HG03520 (cell line): ENCODE results near the gene PRG2.

Source experiments
- ATAC-seq: cut with Tn5 transposase; IDR thresholded peaks from one replicate; pipeline ENCODE4 v1.9.1; 2021; ENCODE audit warnings: mild to moderate bottlenecking, moderate library complexity; ENCODE audit not compliant: unreplicated experiment

PRG2 gene

GRCh38 chr11:57397394-57397990, 7.0 kb upstream of the PRG2 start:
- ATAC-seq = no peak

- ATAC-seq = no peak
Observed at GRCh38 chr11:57396744-57397143, 6.3 kb upstream of the PRG2 start.

- no peak for ATAC-seq
Observed at GRCh38 chr11:57395905-57396623, 5.6 kb upstream of the PRG2 start.

- ATAC-seq = no peak
Observed at GRCh38 chr11:57394203-57394965, 3.9 kb upstream of the PRG2 start.

DNA sequence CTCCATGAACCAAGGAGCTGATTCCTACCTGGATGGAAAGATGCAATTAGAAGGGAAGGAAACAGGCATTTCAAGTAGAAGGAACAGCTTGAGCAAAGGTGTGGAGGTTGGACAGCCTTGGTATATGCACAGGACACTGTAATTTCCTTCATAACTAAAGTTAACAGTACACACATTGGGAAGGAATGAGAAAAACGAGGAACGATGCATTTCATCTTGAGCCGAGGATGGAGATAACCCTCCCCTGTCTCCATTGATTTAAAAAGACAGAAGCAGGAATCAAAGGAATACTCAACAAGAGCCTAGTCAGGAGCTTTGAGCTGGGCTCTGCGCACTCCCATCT, 2.3 kb upstream of the PRG2 start:
- no peak for ATAC-seq

GRCh38 chr11:57392066-57392762, 1.8 kb upstream of the PRG2 start:
- no peak for ATAC-seq

GRCh38 chr11:57391539-57391938, 1.1 kb upstream of the PRG2 start:
- no peak for ATAC-seq

- no peak for ATAC-seq
Observed at GRCh38 chr11:57391111-57391510, 661 bp upstream of the PRG2 start.

- ATAC-seq = no peak
Observed at GRCh38 chr11:57387289-57388030, 3.0 kb downstream of the PRG2 start.

DNA sequence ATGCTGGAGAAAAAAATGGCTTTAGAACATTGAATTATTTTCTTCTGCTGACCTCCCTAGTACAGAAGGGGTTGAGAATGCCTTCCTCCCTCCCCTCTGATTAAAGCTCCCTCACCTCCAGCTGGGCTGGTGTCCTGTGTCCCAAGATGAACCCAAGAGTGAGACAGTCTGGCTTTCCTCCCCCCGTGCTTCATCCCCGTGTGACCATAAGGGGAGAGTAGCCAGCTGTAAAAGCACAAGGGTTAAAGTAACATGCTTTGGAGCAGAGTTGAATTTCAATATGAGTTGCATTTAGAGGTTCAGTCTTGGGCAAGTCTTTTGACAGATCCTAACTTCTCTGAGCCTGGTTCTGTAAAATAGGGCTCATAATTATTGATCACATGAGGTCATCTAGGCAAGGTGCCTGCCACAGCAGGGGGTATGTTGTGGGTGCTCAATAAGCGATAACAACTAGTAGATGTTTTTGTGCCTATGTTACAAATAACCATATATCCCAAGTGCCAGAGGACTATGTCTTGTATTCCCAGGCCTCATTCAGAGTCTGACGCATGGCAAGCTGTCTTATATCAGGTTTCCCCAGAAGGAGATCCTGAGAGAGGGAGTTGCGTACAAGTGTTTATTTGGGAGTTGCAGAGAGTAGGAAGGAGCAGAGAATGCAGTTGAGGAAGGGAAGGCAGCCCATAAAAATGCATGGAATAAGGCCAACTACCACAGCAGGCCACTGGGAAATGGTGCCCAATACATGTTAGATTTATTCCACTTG, 4.1 kb downstream of the PRG2 start:
- no peak for ATAC-seq

DNA sequence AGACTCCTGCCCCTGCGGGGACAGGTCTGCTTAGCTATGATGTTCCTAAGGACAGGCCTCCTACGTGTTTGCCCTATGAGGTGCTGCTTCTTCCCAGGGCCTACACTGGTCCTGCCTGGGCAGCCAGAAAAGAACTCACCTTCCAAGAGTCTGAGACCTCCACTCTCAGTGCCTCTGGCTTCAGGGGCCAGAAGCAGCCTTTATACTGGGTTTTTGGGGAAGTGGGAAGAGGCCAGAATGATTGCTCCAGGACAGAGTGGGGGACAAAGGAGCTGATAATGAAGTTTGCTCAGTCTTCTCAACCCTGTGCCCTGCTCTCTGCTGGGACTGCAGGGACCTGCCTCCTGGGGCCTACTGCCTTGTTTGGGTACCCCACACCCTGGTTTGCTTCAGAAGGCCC, 9.5 kb downstream of the PRG2 start, which contains the start of gene PRG3:
PRG3 (minus strand) TSS at position 176 of the 400 bp plus-strand sequence. CDS start 442 bp downstream, outside the sequence.
- ATAC-seq = no peak

DNA sequence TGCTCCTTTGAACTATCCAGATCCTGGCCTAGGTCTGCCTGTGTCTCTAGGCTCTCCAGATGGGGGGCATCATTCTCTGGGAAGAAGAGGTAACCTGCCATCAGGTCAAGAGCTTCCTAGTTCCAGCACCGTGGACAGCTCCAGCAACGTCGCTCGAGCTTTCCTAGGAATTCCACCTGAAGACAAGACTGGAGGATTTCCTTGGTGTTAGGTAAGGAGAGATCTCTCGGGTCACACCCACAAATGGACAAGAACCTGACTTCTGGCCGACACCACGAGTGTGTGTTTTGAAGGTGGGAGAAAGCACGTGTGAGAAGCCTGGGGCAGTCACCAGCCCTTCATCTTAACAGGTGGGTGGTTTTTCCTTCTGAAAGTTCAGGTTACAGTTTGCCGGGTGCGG, 10.7 kb downstream of the PRG2 start:
- no peak for ATAC-seq

- no peak for ATAC-seq
Observed at GRCh38 chr11:57378186-57378585, 12.3 kb downstream of the PRG2 start.

DNA sequence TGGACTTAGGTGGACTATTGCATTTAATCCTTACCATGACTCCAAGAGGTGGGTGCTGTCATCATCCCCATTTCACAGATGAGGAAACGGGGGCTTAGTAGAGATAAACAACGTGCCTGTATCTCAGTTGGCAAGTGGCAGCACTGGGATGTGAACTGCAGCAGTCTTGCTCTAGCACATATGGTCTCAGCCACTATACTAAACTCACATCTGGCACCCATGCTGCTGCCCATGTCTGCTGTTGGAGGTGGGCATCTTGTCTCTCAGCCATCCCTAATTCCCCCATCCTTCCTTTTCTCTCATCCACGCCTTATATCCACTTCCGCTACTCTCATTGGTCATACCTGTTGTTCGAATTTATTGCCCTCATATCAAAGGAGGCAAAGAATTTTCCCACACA, 13.3 kb downstream of the PRG2 start:
- ATAC-seq = no peak

GRCh38 chr11:57376095-57377090, 14.1 kb downstream of the PRG2 start:
- ATAC-seq = no peak

DNA sequence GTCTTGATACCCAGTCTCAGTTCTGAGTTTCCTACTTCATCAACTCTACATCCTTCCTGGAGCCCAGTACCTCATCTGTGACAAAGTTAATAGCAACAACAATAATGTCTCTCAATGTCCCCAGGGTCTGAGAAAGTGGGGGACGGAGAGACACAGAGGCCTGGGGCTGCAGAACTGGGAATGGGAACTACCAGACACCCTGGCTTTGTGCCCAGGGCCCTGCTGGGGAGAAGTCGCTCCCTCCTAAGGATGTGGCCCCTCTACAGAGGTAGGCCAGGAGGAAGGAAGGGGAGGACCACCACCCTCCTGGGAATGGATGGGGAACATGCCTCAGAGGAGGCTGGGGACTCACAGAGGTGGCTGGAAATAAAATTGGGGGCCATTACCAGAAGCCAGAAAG, 15.0 kb downstream of the PRG2 start:
- no peak for ATAC-seq

DNA sequence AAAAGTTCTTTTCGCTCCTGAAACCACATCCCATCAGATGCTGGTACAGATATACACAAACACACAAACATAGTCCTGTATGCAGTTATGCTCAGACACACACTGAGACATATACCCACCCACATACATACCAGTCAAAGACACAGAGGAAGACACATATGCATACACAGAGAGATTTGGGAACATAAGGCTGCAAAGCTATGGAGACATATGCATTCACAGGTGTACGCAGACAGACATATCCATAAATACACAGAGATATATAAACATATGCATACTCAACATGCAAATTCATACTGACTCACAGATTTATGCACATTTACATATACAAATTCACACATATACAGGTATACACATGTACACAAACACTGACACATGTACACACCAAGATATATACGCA, 15.5 kb downstream of the PRG2 start:
- ATAC-seq = no peak

- no peak for ATAC-seq
Observed at GRCh38 chr11:57373146-57373545, 17.3 kb downstream of the PRG2 start.

- no peak for ATAC-seq
Observed at GRCh38 chr11:57370941-57371340, 19.5 kb downstream of the PRG2 start.
